HG02852 (cell line): ENCODE measurements around the gene VGLL4.

Experiments used
- ATAC-seq: cut with Tn5 transposase; IDR thresholded peaks from one replicate; pipeline ENCODE4 v1.9.1; 2021; ENCODE audit warnings: mild to moderate bottlenecking, moderate library complexity; ENCODE audit not compliant: unreplicated experiment

The VGLL4 gene

GRCh38 chr3:11653298-11654055 lies 9.8 kb upstream of the VGLL4 start:
- no peak for ATAC-seq

DNA sequence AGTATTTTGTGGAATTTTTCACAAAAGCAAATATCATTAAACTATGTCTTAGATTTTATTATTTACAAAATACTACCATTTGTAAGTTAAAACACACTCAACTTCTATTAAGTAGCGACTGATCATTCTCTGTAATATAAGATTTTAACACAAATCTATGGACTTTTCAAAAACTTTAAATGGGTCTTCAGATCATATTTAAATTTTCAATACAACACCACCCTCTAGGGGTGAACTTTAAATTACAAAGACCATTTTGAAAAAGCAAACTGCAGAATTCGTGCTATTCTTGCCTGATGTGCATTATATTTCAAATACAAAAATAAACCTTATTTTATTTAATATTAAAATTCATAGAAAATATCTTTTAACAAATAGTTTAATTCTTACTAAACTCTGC lies 8.2 kb upstream of the VGLL4 start:
- ATAC-seq, result no peak

GRCh38 chr3:11651477-11651876 lies 7.8 kb upstream of the VGLL4 start:
- no peak for ATAC-seq

- no peak for ATAC-seq
Measured at GRCh38 chr3:11650391-11650790, 6.7 kb upstream of the VGLL4 start.

DNA sequence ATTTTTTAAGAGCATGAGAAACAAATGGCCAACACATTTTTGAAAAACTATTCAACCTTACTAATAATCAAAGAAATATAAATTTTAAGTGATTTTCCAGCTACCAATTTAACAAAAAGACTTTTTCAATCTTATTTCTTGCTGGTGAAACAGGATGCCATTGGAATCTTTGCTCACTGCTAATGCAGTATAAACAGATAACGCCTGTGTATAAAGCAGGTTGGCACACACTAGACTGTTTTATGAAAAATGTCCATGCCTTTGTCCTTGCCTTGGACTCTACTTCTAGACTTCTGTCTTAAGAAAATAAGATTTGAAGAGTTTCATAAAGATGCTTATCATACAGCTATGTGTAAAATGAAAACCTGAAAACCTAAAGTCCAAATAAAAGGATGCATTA lies 5.0 kb upstream of the VGLL4 start:
- no peak for ATAC-seq

GRCh38 chr3:11643201-11643603 lies 513 bp downstream of the VGLL4 start:
- ATAC-seq, result peak; percentile 18

GRCh38 chr3:11642431-11643191 lies 1.1 kb downstream of the VGLL4 start:
- ATAC-seq, result peak; percentile 58

DNA sequence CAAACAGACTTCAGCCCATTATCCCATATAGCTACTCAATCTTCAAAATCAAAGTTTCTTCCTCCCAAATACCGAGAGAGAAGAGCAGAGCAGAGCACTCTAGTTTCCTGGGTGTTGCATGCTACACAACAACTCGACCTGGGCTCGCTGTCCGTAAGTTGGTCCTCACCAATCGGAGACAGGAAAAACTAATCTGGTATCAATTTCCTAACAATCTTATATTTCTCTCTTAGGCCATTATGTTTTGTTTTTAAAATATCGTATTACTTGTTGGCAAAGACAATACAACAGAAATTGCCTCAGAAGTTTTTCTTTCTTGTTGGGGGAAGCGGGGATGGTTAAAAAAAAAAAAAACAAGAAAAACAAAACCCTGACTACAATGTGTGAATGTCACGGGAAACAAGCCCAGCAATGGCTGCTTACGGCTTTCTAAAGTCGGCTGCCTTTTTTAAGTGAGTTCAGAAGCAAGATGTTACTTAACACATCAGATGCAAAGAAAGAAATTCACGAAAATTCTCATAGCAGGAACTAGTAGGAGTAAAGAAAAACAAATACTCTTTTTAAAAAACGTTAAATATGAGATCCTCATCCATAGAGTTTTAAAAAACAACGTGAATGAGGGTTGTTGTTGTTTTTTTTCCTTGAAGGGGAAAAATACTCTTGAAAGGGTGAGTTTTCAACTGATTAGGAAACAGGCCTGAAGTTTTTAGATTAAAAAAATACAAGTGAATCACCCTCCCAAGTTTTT lies 1.9 kb downstream of the VGLL4 start:
- no peak for ATAC-seq

DNA sequence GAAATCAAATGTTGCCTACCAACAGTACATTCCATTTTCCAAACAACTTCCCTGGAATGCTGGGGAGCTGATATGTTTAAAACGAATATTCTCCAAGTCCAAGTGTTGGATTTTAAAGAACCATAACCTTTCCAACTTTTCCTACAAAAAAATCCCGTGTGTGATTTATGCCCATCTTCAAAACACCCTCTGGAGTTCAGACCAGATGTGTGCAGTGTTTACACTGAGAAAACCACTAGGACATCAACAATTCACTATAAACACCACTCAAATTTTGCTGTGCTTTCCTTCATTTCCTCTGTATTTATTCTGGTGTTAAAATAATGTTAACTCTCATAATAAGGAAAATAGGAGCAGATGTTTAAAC lies 2.4 kb downstream of the VGLL4 start:
- ATAC-seq, result no peak

DNA sequence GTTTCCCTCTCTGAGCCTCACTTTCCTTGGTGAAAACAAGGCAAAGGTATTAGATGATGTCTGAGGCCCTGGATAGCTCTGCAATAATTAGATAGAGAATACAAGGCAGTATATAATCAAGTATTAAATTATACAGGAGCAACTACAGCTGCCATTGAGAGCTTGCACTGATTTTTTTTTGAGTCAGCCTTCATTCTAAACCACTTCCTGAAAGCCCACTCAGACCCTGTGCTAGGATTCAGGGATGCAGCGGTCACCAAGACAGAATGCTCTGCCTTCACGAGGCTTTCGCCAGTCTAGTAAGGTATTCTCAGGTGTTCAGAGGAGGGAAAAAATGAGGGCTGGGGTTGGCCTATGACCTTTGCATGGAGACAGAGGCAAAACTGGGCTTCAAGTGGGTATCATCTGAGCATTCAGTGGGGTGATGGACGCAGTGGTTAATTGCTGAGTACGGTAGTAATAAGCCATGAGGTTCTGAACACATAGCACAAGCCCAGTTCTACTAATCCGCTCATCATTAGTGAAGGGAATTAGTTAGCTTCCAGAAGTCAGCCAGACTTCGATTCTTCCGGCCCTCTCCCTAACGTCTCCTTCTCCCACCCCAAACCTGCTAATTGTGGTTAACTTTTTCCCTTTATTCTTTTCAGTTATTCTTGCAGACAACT lies 3.6 kb downstream of the VGLL4 start:
- no peak for ATAC-seq

DNA sequence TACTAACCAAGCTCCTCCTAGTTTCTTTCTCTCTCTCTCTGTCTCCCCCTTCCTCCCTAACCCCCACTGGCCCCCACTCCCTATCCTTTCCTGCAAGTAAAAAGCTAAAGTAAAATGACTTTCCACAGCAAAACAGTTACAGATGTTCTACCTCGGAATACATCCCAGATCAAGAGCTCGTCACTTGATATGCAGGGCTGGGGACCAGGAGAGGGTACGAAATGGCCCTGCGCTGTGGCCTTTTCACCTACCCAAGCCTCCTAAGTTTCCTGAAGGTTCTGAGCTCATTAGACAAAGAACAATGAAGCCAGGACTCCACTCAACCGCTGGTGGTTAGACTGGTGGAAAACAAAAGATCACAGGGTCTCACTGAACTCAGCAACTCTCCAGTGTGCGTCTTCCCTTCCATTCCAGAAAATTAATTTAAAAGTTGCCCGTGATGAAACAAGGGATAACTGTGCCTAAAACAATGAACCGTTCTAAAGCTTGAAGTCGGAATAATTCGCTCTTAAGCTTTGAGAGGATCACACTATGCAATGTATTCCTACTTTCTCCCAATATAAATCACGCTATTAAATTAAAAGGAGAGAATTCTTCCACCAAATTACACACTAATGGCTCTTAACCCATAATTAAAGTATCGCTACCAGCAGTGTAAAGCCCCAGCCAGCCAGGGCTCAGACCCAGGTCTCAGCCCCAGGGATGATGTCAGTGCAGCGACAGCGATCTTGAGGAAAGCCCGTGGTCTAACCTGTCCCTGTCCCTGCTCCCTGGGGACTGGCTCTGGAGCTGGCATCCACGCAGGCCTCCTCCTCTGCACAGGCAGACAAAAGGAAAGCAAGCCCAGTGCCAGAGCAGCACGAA lies 5.0 kb downstream of the VGLL4 start:
- ATAC-seq, result no peak

DNA sequence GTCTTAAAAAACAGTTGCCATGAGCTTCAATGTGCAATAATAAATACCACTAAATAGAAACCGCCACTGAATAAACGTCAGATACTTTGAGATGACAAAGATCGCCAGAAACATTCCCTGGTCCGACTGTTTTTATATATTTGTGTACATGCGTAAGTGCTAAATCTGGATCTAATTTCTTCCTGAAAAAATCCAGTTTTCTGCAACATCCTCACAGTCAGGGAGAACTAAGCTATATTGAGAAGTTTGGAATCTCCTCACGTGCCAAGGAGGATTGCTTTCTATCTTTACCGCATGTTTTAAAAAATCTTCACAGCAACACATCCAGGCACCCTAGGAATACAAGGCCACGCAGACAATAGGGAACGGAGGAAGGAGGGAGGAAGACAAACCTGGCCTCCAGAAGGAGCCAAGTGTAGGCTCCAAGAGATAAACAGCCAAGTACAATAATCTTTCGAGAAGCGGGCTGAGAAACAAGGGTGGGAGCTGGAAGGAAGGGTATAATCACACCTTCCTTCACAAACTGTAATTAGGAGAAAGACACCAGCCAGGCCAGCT lies 5.7 kb downstream of the VGLL4 start:
- ATAC-seq, result no peak

GRCh38 chr3:11636394-11636770 lies 7.3 kb downstream of the VGLL4 start:
- ATAC-seq, result no peak

- no peak for ATAC-seq
Measured at GRCh38 chr3:11635680-11636393, 7.9 kb downstream of the VGLL4 start.

GRCh38 chr3:11634974-11635612 lies 8.6 kb downstream of the VGLL4 start:
- no peak for ATAC-seq

GRCh38 chr3:11634081-11634635 lies 9.6 kb downstream of the VGLL4 start:
- ATAC-seq, result no peak

DNA sequence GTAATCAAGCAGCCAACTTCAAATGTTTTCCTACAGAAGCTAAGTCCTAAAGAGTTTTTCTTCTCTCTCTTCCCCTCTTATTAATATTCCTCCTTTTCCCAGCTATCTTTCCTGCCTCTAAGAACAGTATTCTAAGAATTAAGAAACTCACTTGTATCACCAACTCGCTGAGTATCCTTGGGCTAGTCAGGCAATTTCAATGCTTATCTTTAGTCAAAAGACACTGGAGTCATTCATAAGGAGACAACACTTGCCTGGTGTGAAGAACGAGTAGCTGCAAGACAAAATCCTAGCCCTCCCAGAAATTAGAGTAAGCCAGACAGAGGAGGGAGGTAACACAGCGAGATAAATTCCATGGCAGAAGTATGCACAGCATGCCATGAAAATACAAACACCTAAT lies 10.7 kb downstream of the VGLL4 start:
- ATAC-seq, result no peak

- no peak for ATAC-seq
Measured at GRCh38 chr3:11632564-11632963, 11.2 kb downstream of the VGLL4 start.

DNA sequence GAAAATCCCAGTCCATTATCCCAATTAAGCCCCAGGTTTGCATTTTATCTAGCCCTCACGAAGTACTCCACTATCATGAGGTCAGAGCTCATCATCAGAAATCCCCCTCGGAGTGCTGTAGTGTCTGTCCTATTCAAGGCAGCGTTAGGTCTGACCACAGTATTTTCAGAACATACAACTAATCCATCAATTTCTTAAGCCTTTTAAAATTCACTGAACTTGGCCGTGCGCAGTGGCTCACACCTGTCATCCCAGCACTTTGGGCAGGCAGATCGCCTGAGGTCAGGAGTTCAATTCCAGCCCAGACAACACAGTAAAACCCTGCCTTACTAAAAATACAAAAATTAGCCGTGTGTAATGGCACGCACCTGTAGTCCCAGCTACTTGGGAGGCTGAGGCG lies 11.9 kb downstream of the VGLL4 start:
- ATAC-seq, result no peak
